Activated CD4-positive, alpha-beta T cell treated with anti-CD3 and anti-CD28 coated beads, Interleukin-2, amount 10 ng/mL, durations not matched to agents 7 days and 5 days (primary cell): Measurements from ENCODE around the gene SUN5. TPM values are rescaled to one million over a fixed set of nuclear protein-coding genes. Genes with fewer than 3 reads are reported as not detected.
"Not testable (repeated sequence)": the region's sequence is repeated elsewhere in the genome, so short reads cannot be mapped to it uniquely, and the experiment has no call there.

ENCODE experiments used
- CTCF ChIA-PET: fragments of 350-600 bp; sonication (Branson Sonifier 250); formaldehyde crosslinking; loops from one replicate; lab custom pipeline; 2021; ENCODE audit warnings: antibody characterized with exemption; lab: Charles Lee
- POLR2A ChIA-PET: fragments of 350-600 bp; sonication (Branson Sonifier 250); formaldehyde crosslinking; loops from one replicate; lab custom pipeline; 2021; ENCODE audit warnings: antibody characterized with exemption; lab: Charles Lee
- DNase-seq: peaks from one replicate; pipeline ENCODE4 v3.0.0-alpha.2; 2020
- H3K27ac Mint-ChIP-seq: one replicate; pipeline ENCODE4 v1.8.0; 2021; ENCODE audit warnings: mild to moderate bottlenecking, moderate library complexity, mixed read lengths
- H3K27me3 Mint-ChIP-seq: one replicate; pipeline ENCODE4 v1.8.0; 2021; ENCODE audit warnings: mixed read lengths
- H3K36me3 Mint-ChIP-seq: one replicate; pipeline ENCODE4 v1.8.0; 2021; ENCODE audit warnings: low read depth, mixed read lengths
- H3K4me1 Mint-ChIP-seq: one replicate; pipeline ENCODE4 v1.8.0; 2021; ENCODE audit warnings: mixed read lengths
- H3K4me3 Mint-ChIP-seq: one replicate; pipeline ENCODE4 v1.8.0; 2021; ENCODE audit warnings: mild to moderate bottlenecking, moderate library complexity, mixed read lengths
- H3K9me3 Mint-ChIP-seq: one replicate; pipeline ENCODE4 v1.8.0; 2021; ENCODE audit warnings: mixed read lengths
- total RNA-seq, 2 experiments: library from RNA; stranded (reverse); gene quantifications; one replicate each; pipeline ENCODE4 v1.2.3, GENCODE V29; 2021

SUN5 gene, protein sequence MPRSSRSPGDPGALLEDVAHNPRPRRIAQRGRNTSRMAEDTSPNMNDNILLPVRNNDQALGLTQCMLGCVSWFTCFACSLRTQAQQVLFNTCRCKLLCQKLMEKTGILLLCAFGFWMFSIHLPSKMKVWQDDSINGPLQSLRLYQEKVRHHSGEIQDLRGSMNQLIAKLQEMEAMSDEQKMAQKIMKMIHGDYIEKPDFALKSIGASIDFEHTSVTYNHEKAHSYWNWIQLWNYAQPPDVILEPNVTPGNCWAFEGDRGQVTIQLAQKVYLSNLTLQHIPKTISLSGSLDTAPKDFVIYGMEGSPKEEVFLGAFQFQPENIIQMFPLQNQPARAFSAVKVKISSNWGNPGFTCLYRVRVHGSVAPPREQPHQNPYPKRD
- total RNA-seq = not detected

DNA sequence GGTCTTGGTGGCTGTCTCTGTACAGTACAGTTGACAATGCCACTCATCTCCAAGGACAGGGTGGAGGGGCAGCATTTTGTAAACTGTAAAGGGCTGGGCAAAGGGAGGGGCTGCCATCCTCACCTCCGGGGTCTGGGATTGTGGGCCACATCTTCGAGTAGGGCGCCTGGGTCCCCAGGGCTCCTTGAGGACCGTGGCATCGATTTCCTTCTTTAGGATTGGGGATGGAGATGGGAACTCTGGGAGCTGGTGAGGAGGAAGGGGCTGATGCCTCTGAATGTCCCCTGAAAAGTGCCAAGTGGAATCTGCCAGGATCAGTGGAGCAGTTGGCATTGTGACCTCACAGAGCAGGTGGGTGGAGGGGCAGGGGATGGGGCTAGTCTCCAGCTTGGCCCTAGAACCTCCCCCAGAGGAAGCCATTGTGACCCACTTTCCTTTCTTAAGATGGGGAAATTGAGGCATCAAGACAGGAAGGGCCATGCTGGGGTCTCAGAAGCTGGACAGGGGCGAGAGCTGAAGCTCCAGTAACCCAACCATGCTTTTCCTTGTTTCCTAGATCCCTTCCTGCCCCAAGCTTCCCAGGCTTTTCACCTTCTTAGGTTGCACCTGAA is at the start of gene SUN5:
SUN5 (minus strand) TSS at position 293 of the 611 bp plus-strand sequence; CDS start at position 200, 93 bp downstream.
- peaks cover 6% of the 10 kb centered on the region for H3K9me3 Mint-ChIP-seq
- no peak within 1 kb of the TSS for H3K27ac Mint-ChIP-seq
- H3K4me1 Mint-ChIP-seq = peaks cover 10% of the 10 kb centered on the region
- no peak for DNase-seq
- H3K27me3 Mint-ChIP-seq = peaks cover 2% of the 10 kb centered on the region
- peaks cover 2% of the 10 kb centered on the region for H3K36me3 Mint-ChIP-seq
- POLR2A ChIA-PET = no interaction called here
- no peak within 1 kb of the TSS for H3K4me3 Mint-ChIP-seq
- CTCF ChIA-PET = interaction anchor here (1.0 to 2.3 kb wide), 9 partner anchors 9 to 117 kb away, joined by 3 to 9 read pairs (median 4); no protein-coding TSS in a partner anchor

DNA sequence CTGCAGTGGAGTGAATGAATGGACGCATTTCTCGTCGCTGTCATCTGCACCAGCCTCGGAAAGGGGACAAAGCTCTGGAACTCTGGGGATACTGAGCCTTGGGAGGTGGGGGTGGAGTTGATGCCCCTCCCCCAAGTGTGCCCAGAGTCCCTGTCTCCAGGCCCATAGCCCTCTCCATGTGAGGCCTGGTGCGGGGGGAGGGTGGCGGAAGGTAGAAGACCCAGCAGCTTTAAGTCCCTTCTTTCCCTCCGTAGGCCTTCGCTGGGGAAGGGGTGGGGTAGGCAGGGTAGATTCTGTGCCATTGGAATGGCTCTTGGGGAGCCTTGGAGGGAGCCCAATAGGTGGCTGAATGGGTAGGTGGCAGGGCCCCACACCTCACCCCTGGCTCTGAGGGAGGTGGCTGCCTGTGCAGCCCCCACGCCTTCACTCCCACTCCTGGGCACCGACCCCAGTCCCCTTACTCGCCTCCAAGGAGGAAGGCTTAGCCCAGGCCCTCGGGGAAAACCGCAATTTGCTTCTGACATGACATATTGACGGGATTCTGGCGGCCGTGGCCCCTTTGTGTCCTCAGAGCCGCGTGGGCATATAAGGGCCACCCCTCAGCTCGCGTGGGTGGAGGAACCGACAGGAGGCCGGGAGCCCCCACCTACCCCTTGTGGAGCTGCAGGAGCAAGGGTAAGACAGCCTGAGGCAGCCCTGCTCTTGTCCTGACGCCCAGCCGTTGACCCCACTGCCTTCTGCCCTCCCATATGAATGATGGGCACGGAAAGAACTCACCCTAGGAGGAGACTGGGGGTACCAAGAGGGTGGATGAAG is 49.3 kb upstream of the SUN5 start, which contains the start of gene BPIFB3:
BPIFB3 (plus strand) TSS at position 613 of the 816 bp plus-strand sequence. CDS start 1,533 bp downstream, outside the sequence.
- Mint-ChIP-seq H3K27me3 (no peaks in the 10 kb centered on the region), H3K4me3 (no peak within 1 kb of the TSS), H3K27ac (no peak within 1 kb of the TSS), H3K4me1 (no peaks in the 10 kb centered on the region), H3K9me3 (no peaks in the 10 kb centered on the region), H3K36me3 (no peaks in the 10 kb centered on the region)
- DNase-seq = no peak
- ChIA-PET POLR2A (no interaction called here), CTCF (no interaction called here)

DNA sequence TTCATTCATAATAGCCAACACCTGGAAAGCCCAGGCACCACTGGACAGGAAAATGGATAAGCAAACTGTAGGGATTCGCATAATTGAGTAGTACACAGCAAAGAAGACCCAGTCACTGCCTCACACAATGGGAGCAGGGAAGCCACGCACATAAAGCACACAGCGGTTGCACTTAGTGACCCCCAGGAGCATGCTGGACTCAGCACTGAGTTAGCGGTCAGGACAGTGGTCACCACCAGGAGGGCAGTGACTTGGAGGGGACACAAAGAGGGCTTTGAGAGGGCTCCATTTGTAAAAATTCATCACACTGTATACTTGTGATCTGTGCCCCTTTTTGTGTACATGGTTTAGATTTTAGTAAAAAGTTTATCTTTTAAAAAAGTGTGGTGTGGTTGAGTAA is 47.1 kb upstream of the SUN5 start:
- CTCF ChIA-PET = interaction anchor here (1.2 kb wide), 1 partner anchor 10 kb away, joined by 4 read pairs; no protein-coding TSS in a partner anchor
- POLR2A ChIA-PET = no interaction called here
- Mint-ChIP-seq H3K36me3 (no peaks in the 10 kb centered on the region), H3K4me1 (no peaks in the 10 kb centered on the region), H3K4me3 (no peak overlapping the region), H3K9me3 (peaks cover 2% of the 10 kb centered on the region), H3K27ac (no peak overlapping the region), H3K27me3 (no peaks in the 10 kb centered on the region)
- DNase-seq = no peak

DNA sequence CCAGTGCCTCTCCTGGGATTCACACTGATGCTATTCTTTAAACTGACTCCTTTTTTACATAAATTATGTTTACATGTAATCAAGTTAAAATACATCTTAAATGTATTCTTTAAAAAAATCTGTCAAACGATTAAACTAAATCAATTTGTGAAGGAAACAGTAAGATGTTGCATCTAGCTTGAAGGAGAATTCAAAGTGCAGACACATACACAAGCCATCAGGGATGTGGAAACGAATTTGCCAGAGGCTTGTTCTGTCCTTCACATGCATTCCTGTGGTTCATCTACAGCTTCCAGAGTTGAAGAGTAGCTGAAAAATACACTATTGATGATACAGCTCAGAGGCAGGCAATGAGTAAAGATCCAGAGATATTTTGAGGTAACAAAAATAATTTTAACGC is 42.2 kb upstream of the SUN5 start:
- Mint-ChIP-seq H3K4me1 (no peaks in the 10 kb centered on the region), H3K36me3 (no peaks in the 10 kb centered on the region), H3K9me3 (peaks cover 16% of the 10 kb centered on the region), H3K4me3 (no peak overlapping the region), H3K27ac (no peak overlapping the region), H3K27me3 (no peaks in the 10 kb centered on the region)
- no peak for DNase-seq
- CTCF ChIA-PET = no interaction called here
- POLR2A ChIA-PET = no interaction called here

DNA sequence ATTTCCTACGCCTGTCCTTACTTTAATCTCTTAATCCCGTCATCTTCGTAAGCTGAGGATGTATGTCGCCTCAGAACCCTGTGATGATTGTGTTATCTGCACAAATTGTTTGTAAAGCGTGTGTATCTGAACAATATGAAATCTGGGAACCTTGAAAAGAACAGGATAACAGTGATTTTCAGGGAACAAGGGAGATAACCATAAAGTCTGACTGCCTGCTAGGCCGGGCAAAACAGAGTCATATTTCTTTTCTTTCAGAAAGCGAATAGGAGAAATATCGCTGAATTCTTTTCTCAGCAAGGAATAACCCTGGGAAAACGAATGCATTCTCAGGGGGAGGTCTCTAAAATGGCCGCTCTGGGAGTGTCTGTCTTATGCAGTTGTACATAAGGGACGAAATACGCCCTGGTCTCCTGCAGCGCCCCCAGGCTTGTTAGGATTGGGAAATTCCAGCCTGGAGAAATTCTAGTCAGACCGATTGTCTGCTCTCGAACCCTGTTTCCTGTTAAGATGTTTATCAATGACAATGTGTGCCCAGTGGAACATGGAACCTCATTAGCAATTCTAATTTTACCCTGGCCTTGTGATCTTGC is 41.0 kb upstream of the SUN5 start:
- POLR2A ChIA-PET = not testable (repeated sequence)

DNA sequence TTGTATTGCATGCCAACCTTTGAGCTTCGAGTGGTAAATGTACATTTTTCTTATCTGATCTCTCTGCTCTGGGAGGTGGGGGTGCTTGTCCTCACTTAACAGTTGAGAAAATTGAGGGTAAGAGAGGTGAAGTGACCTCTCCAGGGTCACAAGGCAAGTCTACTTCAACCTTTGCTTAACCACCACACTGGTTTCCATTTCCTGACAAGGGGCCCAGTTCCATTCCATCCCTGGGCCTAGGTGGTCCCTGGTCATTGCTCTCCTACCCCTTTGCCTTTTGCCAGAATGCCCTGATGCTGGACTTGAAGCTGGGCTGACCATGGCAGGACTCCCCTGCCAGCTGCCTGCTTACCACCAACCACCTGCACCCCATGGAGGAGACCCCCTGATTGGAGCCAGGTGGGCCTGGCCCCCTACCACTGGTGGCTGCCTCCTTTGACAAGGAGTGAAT is 39.5 kb upstream of the SUN5 start:
- H3K4me3 Mint-ChIP-seq = no peak overlapping the region
- ChIA-PET CTCF (no interaction called here), POLR2A (no interaction called here)
- H3K27ac Mint-ChIP-seq = no peak overlapping the region
- H3K9me3 Mint-ChIP-seq = peaks cover 16% of the 10 kb centered on the region
- no peak for DNase-seq
- H3K4me1 Mint-ChIP-seq = no peaks in the 10 kb centered on the region
- H3K27me3 Mint-ChIP-seq = no peaks in the 10 kb centered on the region
- H3K36me3 Mint-ChIP-seq = no peaks in the 10 kb centered on the region

More for the DNA sequence above, 41.0 kb upstream of the SUN5 start:
- H3K9me3 Mint-ChIP-seq = peaks cover 16% of the 10 kb centered on the region
- H3K27ac Mint-ChIP-seq, H3K36me3 Mint-ChIP-seq, DNase-seq, H3K4me1 Mint-ChIP-seq, H3K27me3 Mint-ChIP-seq, H3K4me3 Mint-ChIP-seq, CTCF ChIA-PET: not testable (repeated sequence)

DNA sequence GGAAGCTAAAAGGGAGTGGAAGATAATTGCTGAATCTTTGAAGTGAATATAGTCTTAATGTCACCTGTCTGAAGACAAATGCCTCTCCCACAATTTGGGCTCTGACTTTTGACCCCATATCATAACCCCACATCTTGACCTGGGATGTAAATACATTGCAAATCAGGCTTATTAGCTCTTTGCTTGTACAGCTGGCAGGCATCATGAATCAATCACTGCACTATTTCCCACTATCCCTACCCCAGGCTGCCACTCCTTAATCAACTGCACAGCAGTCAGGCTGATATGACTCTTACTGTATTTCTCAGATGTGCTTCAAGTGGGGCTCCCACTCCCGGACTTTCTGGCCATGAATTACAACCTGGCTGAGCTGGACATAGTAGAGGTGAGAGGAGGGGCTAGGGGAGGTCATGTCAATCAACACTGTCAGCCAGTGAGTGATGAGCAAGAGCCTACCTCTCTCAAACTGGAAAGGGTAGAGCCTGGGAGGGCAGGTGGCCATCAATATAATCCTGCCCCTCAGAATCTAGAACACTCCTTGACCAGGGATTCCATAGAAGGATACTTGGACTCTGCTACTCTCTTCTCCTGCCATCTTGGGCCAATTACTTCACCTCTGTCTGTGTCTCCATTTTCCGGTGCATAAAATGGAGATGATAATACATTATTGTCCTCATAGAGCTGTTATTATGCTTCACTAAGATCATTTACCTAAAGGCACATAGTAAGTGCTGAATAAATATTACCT is 38.9 kb upstream of the SUN5 start:
- H3K4me1 Mint-ChIP-seq = no peaks in the 10 kb centered on the region
- H3K27ac Mint-ChIP-seq = no peak overlapping the region
- H3K9me3 Mint-ChIP-seq = peaks cover 16% of the 10 kb centered on the region
- ChIA-PET POLR2A (no interaction called here), CTCF (no interaction called here)
- DNase-seq = no peak
- H3K4me3 Mint-ChIP-seq = no peak overlapping the region
- no peaks in the 10 kb centered on the region for H3K27me3 Mint-ChIP-seq
- no peaks in the 10 kb centered on the region for H3K36me3 Mint-ChIP-seq

DNA sequence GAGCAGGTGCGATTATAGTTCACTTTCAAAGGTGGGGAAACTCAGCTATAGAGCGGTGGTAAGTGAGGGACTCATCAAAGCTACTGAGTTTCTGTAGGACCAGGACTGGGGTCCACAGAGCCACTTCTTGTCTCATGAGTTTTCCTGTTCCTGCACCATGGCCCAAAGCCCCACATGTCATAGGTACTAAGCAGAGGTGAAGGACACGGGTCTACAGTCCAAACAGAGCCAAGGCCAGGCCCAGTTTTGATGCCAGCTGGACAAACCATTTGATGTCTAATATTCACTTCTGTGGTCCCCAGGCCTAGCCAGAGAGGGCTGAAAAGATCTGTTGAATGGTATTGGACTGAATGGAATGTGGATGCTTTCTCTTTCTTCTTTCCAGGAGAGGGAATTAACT is 38.2 kb upstream of the SUN5 start:
- Mint-ChIP-seq H3K27ac (no peak overlapping the region), H3K9me3 (peaks cover 16% of the 10 kb centered on the region), H3K27me3 (no peaks in the 10 kb centered on the region), H3K4me1 (no peaks in the 10 kb centered on the region), H3K36me3 (no peaks in the 10 kb centered on the region), H3K4me3 (no peak overlapping the region)
- ChIA-PET POLR2A (no interaction called here), CTCF (no interaction called here)
- no peak for DNase-seq

DNA sequence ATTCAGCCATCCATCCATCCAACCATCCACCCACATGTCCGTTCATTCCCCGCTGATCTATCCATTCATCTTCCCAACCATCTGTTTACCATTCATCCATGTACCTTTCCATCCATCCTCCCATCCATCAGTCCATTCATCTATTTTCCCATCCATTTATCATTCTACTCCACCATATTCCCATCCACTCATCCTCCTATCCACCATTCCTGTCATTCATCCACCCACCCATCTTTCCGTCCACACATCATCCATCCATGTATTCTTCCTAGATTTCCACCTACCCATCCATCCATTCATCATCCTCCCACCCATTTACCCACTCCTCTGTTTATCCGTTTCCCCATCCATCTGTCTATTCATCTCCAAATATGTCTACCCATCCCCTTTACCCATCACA is 34.0 kb upstream of the SUN5 start:
- no peaks in the 10 kb centered on the region for H3K36me3 Mint-ChIP-seq
- POLR2A ChIA-PET = no interaction called here
- H3K27me3 Mint-ChIP-seq = no peaks in the 10 kb centered on the region
- CTCF ChIA-PET = no interaction called here
- no peak overlapping the region for H3K4me3 Mint-ChIP-seq
- no peaks in the 10 kb centered on the region for H3K4me1 Mint-ChIP-seq
- no peak overlapping the region for H3K27ac Mint-ChIP-seq
- DNase-seq = no peak
- H3K9me3 Mint-ChIP-seq = no peaks in the 10 kb centered on the region

DNA sequence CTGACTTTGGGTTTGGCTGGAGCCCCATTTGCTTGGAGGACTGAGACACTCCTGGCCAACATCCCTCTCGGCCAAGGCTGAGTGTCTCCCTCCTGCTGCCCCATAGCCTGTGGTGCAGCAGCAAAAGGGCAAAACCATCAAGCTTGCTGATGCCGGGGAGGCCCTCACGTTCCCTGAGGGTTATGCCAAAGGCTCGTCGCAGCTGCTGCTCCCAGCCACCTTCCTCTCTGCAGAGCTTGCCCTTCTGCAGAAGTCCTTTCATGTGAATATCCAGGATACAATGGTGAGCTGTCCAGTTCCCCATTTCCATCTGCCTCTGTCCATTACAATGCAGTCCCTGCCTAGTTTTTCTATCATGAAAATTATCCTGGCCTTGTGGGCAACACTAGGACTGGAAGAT is 33.2 kb upstream of the SUN5 start:
- Mint-ChIP-seq H3K9me3 (no peaks in the 10 kb centered on the region), H3K4me3 (no peak overlapping the region), H3K4me1 (no peaks in the 10 kb centered on the region), H3K27me3 (no peaks in the 10 kb centered on the region), H3K27ac (no peak overlapping the region), H3K36me3 (no peaks in the 10 kb centered on the region)
- ChIA-PET POLR2A (no interaction called here), CTCF (interaction anchor here (0.7 kb wide), 1 partner anchor 36 kb away, joined by 3 read pairs; no protein-coding TSS in a partner anchor)
- no peak for DNase-seq

DNA sequence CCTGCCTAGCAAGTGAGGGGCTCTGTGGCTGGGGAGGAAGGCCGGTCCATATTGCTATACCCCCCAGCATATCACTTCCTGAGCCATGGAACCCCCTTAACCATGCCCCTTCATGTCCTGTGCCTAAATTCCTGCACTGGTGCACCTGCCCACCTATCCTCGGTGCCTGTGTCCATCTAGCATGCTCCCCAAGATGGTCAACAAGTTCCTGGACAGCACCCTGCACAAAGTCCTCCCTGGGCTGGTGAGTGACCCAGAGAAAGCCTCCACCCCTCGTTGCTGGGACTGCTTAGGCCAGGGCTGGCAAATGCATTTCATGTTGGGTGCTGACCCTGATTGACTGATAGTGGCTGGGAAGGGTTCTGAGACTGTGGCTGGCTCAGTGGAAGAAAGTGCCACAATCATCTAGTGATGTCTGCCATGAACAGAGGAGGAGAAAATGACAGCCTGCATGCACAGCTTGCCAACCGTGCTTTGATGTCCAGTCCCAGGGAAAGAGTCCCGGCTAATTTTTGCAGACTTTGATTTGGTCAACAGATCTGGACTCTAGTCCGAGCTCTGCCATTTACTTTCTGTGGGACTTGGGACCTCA is 30.8 kb upstream of the SUN5 start:
- Mint-ChIP-seq H3K4me3 (no peak overlapping the region), H3K9me3 (no peaks in the 10 kb centered on the region), H3K27ac (no peak overlapping the region)

DNA sequence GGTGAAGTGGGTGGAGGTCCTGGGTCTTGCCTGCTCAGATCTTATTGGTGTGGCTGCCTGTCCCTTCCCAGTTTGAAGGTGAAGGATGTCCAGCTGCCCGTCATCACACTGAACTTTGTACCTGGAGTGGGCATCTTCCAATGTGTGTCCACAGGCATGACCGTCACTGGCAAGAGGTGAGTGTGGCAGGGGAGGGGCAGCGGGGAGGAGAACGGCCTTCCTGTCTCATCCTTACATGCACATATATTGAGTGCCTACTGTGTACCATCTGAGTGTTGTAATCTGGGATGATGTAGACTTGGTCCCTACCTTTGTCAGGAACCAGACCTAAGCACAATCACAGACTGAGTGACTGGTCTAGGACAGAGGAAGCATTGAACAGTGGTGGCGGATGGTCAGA is 29.9 kb upstream of the SUN5 start:
- POLR2A ChIA-PET = no interaction called here
- CTCF ChIA-PET = no interaction called here

More for the DNA sequence above, 30.8 kb upstream of the SUN5 start:
- no peak for DNase-seq
- ChIA-PET POLR2A (no interaction called here), CTCF (no interaction called here)
- no peaks in the 10 kb centered on the region for H3K4me1 Mint-ChIP-seq
- no peaks in the 10 kb centered on the region for H3K36me3 Mint-ChIP-seq
- no peaks in the 10 kb centered on the region for H3K27me3 Mint-ChIP-seq

More for the DNA sequence above, 29.9 kb upstream of the SUN5 start:
- Mint-ChIP-seq H3K4me3 (no peak overlapping the region), H3K27ac (no peak overlapping the region), H3K4me1 (no peaks in the 10 kb centered on the region), H3K27me3 (no peaks in the 10 kb centered on the region), H3K9me3 (no peaks in the 10 kb centered on the region), H3K36me3 (no peaks in the 10 kb centered on the region)
- no peak for DNase-seq
